GM19193 (cell line): Measurements from ENCODE around the gene COPE.

Source experiments
- POLR2A ChIP-seq: IDR thresholded peaks from 4 replicates; pipeline ENCODE4 v1.6.1; 2011; ENCODE audit not compliant: insufficient read depth, insufficient read length; ENCODE audit errors: extremely low read depth

COPE gene

DNA sequence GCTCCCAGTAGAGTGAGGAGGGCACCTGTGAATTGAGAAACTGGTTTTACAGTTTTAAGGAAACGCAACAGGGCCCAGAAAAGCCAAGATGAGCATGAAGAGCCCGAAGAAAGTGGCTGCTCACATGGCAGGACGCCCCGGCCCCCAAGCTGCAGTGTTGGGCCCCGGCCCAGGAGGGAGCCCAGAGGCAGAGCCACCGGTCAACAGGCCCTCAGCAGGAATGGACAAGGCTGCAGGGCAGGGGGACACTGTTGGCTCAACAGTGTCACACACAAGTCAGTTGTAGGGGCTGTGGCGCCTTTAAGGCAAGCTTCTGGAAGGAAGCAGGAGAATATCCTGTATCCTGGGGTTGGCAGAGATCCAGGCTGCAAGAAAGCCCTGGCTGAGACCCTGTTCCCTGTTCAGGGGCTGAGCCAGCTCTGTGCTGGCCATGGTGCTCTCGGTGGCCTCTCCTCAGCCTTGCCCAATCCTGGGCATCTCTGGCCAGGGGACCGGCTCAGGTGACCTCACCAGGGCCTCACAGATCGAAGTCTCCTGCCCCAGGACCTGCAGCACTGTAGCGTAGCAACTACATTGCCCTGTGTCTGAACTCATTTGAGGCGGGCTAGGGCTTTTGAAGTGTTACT lies 59.4 kb downstream of the COPE start:
- TF ChIP-seq POLR2A = no peak

DNA sequence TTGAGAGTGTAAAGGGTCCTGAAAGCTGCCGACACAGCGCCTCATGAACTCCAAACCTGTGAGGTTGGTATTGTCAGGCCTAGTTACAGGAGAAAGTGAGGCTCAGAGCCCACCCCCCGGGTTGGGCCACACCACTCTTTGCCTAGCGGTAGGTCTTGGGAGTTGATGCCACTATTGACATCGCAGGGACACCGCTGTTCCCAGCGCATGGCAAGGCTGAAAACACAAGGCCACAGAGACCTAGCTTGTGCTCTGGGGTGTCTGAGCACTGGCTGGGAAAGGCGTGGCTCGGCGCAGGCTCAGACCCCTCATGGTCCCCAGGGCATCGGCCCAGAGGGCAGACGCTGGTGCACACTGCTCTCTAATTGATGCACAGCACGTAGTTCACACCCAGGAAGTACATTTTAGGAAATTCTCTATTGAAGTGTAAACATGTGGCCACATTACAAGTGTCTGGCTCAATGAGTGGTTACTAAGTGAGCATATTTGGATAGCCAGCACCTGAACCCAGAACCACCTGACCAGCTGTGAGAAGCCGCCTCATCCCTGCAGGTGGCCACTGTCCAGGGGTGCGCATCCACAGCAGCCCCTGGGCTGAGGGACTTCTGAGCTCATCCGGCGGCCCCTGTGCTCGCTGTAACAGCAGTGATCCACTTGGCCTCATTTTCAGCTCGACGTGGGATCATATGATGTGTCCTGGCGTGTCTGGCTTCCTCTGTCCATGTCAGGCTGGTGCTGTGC lies 60.1 kb downstream of the COPE start:
- TF ChIP-seq POLR2A = no peak

DNA sequence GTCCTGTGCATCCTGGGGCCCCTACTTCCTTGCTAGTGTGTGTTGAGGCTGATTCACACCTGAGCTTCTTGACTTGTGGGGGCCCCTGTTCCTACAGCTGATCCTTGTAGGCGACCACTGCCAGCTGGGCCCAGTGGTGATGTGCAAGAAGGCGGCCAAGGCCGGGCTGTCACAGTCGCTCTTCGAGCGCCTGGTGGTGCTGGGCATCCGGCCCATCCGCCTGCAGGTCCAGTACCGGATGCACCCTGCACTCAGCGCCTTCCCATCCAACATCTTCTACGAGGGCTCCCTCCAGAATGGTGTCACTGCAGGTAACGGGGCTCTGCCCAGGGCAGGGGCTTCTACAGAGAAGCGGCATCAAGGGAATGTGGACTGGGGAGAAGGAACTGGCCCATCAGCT lies 62.0 kb downstream of the COPE start:
- TF ChIP-seq POLR2A = no peak

GRCh38 chr19:18856385-18857126 lies 62.6 kb downstream of the COPE start:
- no peak for TF ChIP-seq POLR2A

DNA sequence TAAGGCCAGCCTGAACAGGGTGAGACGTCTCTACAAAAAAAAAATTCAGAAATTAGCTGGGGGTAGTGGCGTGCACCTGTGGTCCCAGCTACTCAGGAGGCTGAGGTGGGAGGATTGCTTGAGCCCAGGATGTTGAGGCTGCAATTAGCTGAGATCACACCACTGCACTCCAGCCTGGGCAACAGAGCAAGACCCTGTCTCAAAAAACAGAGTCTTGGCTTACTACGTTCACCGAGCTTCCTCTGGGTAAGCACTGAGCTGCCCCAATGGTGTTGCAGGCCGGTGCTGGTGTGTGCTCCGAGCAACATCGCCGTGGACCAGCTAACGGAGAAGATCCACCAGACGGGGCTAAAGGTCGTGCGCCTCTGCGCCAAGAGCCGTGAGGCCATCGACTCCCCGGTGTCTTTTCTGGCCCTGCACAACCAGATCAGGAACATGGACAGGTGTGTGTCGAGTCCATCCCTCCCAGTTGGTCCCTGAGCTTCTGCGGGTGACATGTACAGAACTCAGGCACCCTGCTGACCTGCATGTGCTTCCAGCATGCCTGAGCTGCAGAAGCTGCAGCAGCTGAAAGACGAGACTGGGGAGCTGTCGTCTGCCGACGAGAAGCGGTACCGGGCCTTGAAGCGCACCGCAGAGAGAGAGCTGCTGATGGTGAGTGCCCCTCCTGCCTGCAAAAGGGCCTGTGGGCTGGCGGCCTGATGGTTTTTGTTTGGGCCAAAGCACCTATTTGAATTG lies 63.4 kb downstream of the COPE start:
- TF ChIP-seq POLR2A = no peak

DNA sequence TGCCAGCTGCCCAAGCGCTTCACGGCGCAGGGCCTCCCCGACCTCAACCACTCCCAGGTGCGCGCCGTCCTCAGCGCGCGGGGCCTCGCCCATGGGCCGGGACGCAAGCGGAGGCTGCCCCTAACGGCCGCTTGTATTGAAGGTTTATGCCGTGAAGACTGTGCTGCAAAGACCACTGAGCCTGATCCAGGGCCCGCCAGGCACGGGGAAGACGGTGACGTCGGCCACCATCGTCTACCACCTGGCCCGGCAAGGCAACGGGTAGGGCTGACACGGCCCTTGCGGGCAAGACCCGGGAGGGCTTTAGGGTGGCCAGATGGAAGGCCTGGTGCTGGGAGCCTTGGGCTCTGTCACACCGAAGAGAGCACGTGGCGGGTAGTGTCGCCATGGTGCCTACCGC lies 64.2 kb downstream of the COPE start:
- TF ChIP-seq POLR2A = no peak

- no peak for TF ChIP-seq POLR2A
Measured at GRCh38 chr19:18853755-18854427, 65.3 kb downstream of the COPE start.

DNA sequence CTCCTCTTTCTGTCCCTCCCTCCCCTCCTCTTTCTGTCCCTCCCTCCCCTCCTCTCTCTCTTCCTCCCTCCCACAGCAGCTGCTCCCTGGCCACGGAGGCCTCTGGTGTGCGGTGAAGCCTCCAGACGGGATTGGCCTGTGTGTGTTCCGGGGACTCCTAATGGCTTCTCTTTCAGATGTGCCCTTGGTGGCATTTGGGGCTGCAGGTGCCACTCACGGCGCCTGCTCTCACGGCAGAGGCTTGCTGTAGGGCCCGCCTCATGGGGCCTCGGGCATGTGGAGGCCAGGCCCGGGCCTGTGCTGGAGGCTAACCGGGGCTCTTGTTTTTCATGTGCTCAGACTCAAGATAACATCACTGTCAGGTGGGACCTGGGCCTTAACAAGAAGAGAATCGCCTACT lies 66.5 kb downstream of the COPE start:
- no peak for TF ChIP-seq POLR2A

DNA sequence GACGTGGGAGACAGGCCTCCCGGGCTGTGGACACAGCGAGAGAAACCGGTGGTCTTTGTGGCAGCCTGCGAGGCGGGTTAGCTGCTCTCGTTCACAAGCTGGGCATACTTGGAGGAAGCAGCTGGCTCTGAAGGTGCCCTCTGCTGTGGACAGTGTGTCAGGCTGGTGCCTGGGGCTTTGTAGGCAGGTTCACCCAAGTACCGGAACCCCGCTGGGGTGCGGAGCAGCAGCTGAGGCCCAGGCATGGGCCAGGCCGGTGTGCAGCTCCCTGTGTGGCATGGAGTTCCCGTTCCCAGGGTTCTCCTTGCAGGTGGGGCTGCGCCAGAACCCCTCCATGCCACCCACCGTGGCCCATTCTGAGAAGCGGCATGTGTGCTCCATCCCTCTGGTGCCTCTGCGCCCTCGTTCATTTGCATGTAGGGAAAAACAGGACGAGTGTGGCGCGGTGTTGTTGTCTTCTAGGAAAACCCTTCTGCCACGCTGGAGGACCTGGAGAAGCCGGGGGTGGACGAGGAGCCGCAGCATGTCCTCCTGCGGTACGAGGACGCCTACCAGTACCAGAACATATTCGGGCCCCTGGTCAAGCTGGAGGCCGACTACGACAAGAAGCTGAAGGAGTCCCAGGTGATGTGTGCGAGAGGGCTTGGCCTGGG lies 67.4 kb downstream of the COPE start:
- TF ChIP-seq POLR2A = no peak

- TF ChIP-seq POLR2A = no peak
Measured at GRCh38 chr19:18850471-18851375, 68.5 kb downstream of the COPE start.

DNA sequence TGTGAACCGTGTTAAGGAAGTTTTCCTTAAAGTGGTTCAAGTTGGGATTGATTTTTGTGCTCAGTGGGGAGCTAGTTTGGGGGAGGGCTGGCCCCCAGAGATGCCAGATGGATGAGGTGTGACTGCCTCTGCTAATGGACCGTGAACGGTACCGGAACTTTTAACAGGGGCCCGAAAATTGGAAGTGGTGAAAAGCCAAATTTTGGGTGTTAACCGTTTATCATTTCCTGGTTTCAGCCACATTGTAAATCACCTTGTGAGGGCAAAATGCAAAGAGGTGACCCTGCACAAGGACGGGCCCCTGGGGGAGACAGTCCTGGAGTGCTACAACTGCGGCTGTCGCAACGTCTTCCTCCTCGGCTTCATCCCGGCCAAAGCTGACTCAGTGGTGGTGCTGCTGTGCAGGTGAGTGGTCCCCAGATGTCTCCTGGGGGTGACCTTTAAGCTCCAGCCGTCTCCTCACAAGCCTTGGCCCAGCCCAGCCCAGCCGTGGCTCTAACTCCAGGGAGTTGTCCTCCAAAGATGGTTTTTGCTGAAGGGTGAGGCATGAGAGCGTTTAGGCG lies 69.3 kb downstream of the COPE start:
- no peak for TF ChIP-seq POLR2A
